ENCODE data around the gene SH2D2A. TPM values are rescaled to one million over a fixed set of nuclear protein-coding genes. Genes with fewer than 3 reads are reported as not detected.

The SH2D2A gene
- total RNA-seq, 1 experiment from 2014 or later: 27.9 TPM

DNA sequence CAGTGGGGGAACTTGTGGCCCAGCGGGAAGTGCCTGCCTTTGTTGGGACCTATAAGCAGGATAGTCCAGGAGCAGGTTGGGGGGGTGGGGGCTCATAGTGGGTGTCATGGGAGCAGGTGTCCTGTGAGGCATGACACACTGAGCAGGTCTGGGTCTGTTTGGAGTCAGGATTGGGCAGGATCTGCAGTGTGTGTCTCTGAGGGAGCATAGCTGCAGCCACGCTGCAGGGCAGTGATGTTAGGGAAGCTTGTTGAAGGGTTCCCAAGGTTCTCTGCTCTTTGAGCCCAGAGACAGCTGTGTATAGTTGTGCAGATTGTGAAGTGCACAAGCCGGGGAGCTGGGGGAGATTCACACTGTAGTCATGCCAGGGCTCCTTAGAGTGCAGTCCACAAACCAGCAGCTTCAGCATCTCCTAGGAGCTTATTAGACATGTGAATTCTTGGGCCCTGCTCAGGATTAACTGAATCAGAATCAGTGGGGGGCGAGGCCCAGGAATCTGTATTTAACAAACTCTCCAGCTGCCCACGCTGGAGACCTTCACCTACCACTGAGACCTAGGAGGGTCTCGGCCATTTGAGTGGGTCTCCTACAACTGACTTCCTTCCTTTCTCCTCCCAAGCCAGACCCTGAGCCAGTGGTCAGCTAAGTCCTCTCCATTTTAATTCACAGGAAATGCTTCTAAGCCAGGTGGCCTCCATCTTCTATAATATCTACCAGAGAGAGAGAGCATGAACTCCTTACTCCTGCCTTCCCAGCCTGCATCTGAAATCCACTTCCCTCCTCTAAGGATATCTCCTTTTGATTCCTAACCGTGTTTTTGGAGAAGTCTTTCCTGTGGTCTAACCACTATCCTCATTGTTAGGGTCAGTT lies 31.2 kb upstream of the SH2D2A start:
- H3K27me3 Mint-ChIP-seq (ENCODE audit: insufficient read depth, unreplicated experiment): peaks cover 36% of the 10 kb centered on the region
- no TSS peak for BruUV-seq (replicated peaks)

DNA sequence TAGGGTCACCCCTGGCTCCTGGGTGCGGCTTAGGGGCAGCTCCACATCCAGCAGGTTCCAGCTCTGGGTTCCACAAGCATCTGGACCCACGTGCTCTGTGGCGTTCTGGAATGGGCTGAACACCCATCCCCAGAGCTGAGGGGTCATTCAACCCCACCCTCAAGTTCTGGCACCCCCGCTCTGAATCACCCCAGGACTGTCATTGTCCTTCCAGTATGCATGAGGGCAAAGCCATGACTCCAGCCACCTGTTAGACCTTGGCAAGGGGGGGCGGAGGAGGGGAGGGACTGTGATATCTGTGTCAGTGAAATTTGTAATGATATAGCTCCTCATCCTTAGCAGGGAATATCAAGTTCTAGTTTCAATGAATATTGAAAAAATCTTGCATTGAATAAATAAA lies 30.0 kb upstream of the SH2D2A start:
- no peak overlapping the region for H3K27ac Mint-ChIP-seq (ENCODE audit: low read depth, unreplicated experiment)
- CTCF ChIA-PET: interaction anchor here (0.5 to 18.7 kb wide), 5 partner anchors 8 to 105 kb away, joined by 3 to 353 read pairs (median 3); partner anchors contain the start of genes INSRR and NTRK1
- H3K27me3 Mint-ChIP-seq (ENCODE audit: insufficient read depth, unreplicated experiment): peaks cover 36% of the 10 kb centered on the region

More for the DNA sequence above, 31.2 kb upstream of the SH2D2A start:
- TF ChIP-seq, protein P1, sequence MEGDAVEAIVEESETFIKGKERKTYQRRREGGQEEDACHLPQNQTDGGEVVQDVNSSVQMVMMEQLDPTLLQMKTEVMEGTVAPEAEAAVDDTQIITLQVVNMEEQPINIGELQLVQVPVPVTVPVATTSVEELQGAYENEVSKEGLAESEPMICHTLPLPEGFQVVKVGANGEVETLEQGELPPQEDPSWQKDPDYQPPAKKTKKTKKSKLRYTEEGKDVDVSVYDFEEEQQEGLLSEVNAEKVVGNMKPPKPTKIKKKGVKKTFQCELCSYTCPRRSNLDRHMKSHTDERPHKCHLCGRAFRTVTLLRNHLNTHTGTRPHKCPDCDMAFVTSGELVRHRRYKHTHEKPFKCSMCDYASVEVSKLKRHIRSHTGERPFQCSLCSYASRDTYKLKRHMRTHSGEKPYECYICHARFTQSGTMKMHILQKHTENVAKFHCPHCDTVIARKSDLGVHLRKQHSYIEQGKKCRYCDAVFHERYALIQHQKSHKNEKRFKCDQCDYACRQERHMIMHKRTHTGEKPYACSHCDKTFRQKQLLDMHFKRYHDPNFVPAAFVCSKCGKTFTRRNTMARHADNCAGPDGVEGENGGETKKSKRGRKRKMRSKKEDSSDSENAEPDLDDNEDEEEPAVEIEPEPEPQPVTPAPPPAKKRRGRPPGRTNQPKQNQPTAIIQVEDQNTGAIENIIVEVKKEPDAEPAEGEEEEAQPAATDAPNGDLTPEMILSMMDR (IDR thresholded peaks at IDR 0.05; ENCODE audit: unreplicated experiment): no peak
- Mint-ChIP-seq H3K36me3 (ENCODE audit: insufficient read depth, unreplicated experiment) (no peaks in the 10 kb centered on the region), H3K4me1 (ENCODE audit: insufficient read depth, unreplicated experiment) (peaks cover 9% of the 10 kb centered on the region), H3K4me3 (ENCODE audit: unreplicated experiment) (no peak overlapping the region), H3K27ac (ENCODE audit: low read depth, unreplicated experiment) (no peak overlapping the region), H3K9me3 (ENCODE audit: unreplicated experiment) (no peaks in the 10 kb centered on the region)
- no peak for DNase-seq (ENCODE audit: unreplicated experiment)
- POLR2A ChIA-PET: interaction anchor here (1.9 kb wide), 1 partner anchor 9 kb away, joined by 7 read pairs; no protein-coding TSS in a partner anchor
- intact Hi-C loops (cut with micrococcal nuclease): no loop called here
- CTCF ChIA-PET: interaction anchor here (0.6 to 18.7 kb wide), 9 partner anchors 9 to 248 kb away, joined by 3 to 353 read pairs (median 4); partner anchors contain the start of genes INSRR and NTRK1

DNA sequence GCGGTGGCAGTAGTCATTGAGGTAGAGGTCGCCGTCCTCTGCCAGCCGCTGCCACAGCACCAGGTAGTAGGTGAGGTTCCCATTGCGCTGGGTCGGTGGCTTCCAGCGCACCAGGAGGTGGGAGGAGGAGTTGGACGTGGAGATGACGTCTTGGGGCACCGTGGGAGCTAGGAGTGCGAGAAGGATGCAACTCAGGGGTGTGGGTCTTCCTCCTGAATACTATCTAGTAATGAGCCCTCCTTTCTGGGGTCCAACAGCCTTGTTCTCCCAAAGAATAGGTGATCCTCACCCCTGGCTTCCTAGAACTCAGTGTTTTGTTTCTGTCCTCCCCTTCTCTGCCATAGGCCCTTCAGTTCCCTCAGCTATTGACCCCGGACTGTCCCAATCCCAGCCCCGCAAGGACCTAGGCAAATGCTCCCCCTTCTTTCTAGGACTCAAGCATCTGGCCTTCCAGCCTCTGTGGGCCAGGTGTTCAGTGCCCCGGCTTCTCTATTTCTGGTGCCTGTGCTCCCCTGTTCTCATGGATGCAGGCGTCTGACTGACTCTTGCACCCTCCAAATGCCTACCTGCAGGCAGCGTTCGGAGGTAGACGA lies 29.4 kb upstream of the SH2D2A start:
- H3K27ac Mint-ChIP-seq (ENCODE audit: low read depth, unreplicated experiment): no peak overlapping the region
- POLR2A ChIA-PET: no interaction called here
- H3K4me1 Mint-ChIP-seq (ENCODE audit: insufficient read depth, unreplicated experiment): no peaks in the 10 kb centered on the region
- no peak for DNase-seq (ENCODE audit: unreplicated experiment)
- H3K4me3 Mint-ChIP-seq (ENCODE audit: unreplicated experiment): no peak overlapping the region
- CTCF ChIA-PET: interaction anchor here (18.7 kb wide), 1 partner anchor 7 kb away, joined by 353 read pairs; no protein-coding TSS in a partner anchor
- intact Hi-C loops (cut with micrococcal nuclease): no loop called here
- no peaks in the 10 kb centered on the region for H3K9me3 Mint-ChIP-seq (ENCODE audit: unreplicated experiment)
- TF ChIP-seq, protein P1 (IDR thresholded peaks at IDR 0.05; ENCODE audit: unreplicated experiment): no peak
- no peaks in the 10 kb centered on the region for H3K36me3 Mint-ChIP-seq (ENCODE audit: insufficient read depth, unreplicated experiment)
- peaks cover 36% of the 10 kb centered on the region for H3K27me3 Mint-ChIP-seq (ENCODE audit: insufficient read depth, unreplicated experiment)
- no TSS peak for BruUV-seq (replicated peaks)

More for the DNA sequence above, 30.0 kb upstream of the SH2D2A start:
- DNase-seq (ENCODE audit: unreplicated experiment): no peak
- intact Hi-C loops (cut with micrococcal nuclease): no loop called here
- Mint-ChIP-seq H3K9me3 (ENCODE audit: unreplicated experiment) (no peaks in the 10 kb centered on the region), H3K36me3 (ENCODE audit: insufficient read depth, unreplicated experiment) (no peaks in the 10 kb centered on the region), H3K4me3 (ENCODE audit: unreplicated experiment) (no peak overlapping the region), H3K4me1 (ENCODE audit: insufficient read depth, unreplicated experiment) (no peaks in the 10 kb centered on the region)
- no TSS peak for BruUV-seq (replicated peaks)
- TF ChIP-seq, protein P1 (IDR thresholded peaks at IDR 0.05; ENCODE audit: unreplicated experiment): no peak
- POLR2A ChIA-PET: interaction anchor here (1.9 kb wide), 1 partner anchor 10 kb away, joined by 7 read pairs; no protein-coding TSS in a partner anchor
